HG02763 (cell line): ENCODE measurements around the gene NEFH.

Source experiments
- ATAC-seq: cut with Tn5 transposase; IDR thresholded peaks from one replicate; pipeline ENCODE4 v1.9.1; 2021; ENCODE audit warnings: mild to moderate bottlenecking, moderate library complexity; ENCODE audit not compliant: unreplicated experiment

The NEFH gene

DNA sequence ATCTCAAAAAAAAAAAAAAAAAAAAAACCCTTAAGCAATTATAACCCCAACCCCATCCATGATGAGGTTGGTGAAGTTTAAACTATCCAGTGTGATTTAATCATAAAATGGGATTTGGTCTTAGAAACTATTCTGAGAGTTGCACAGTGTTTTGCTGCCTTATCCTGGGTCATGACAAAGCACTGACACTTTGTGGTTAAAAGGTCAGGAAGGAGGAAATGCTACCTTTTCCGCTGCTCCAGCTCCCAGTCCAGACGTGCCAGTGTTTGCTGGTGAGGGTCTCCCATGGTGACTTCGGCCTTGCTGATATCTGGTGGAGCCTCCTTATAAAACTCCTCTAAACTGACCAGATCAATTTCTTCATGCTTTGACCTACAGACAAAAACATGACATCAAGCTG, 59.1 kb downstream of the NEFH start:
- ATAC-seq, result no peak
